HepG2 (cell line): ENCODE results near the gene AFAP1L2. TPM values are rescaled to one million over a fixed set of nuclear protein-coding genes. Genes with fewer than 3 reads are reported as not detected.

Source experiments
- ATAC-seq: fragments of 200-7000 bp; cut with Tn5 transposase; 3 replicates; pipeline ENCODE4 v1.9.1; 2020; ENCODE audit warnings: mild to moderate bottlenecking, moderate library complexity
- BruUV-seq: library from RNA; stranded (reverse); fragments of 400-500 nt; replicated peaks from 2 replicates; lab custom pipeline; 2021; lab: Mats Ljungman, UMichigan
- CTCF ChIA-PET: fragments of 300-600 bp; formaldehyde crosslinking; extraction: SDS; loops from one replicate; lab custom pipeline; 2021; ENCODE audit warnings: low total read pairs, inconsistent platforms, low intra/inter-chr PET ratio; lab: Yijun Ruan, JAX
- POLR2A ChIA-PET: fragments of 350-600 bp; sonication (Branson Sonifier 250); formaldehyde crosslinking; loops from one replicate; lab custom pipeline; 2020; ENCODE audit warnings: antibody characterized with exemption, inconsistent platforms; lab: Yijun Ruan, JAX
- DNase-seq: peaks from one replicate; pipeline ENCODE4 v3.0.0-alpha.2; 2015; ENCODE audit warnings: low spot score
- FAIRE-seq: peaks from 3 replicates; lab custom pipeline; 2011; peaks lifted over from hg19 to GRCh38; lab: Jason Lieb, UNC
- H2AFZ ChIP-seq: one replicate; pipeline ENCODE4 v1.6.1; 2011; ENCODE audit warnings: low read length, inconsistent platforms
- H3K27ac ChIP-seq: fragments of 300-600 bp; 3 replicates; pipeline ENCODE4 v1.8.0; 2011; ENCODE audit warnings: mixed run types, mild to moderate bottlenecking, mixed read lengths, low read length, inconsistent platforms; ENCODE audit not compliant: insufficient read depth; ENCODE audit errors: extremely low read length
- H3K27me3 ChIP-seq, 2 experiments: fragments of 200-600 bp in 1 of 2; 2 replicates in 1 of 2; 3 replicates in 1 of 2; pipeline versions ENCODE4 v1.6.0 to v1.8.0; 2011; ENCODE audit warnings: low read length in 2 of 2, mild to moderate bottlenecking in 2 of 2, moderate library complexity in 2 of 2, inconsistent platforms in 1 of 2; ENCODE audit not compliant: insufficient read depth in 2 of 2, control insufficient read depth in 1 of 2
- H3K36me3 ChIP-seq, 2 experiments: fragments of 200-600 bp in 1 of 2; replicated peaks in 1 of 2; 2 replicates in 1 of 2; 3 replicates in 1 of 2; pipeline versions ENCODE4 v1.5.1 to v1.8.0; 2011; ENCODE audit warnings: low read length in 2 of 2, inconsistent platforms in 1 of 2; ENCODE audit not compliant: insufficient read depth in 2 of 2, control insufficient read depth in 1 of 2
- H3K4me1 ChIP-seq: 2 replicates; pipeline ENCODE4 v1.5.1; 2012; ENCODE audit warnings: low read length, inconsistent platforms; ENCODE audit not compliant: insufficient read depth
- H3K4me2 ChIP-seq: 2 replicates; pipeline ENCODE4 v1.6.0; 2011; ENCODE audit warnings: low read depth, low read length, inconsistent platforms
- H3K4me3 ChIP-seq, 3 experiments: fragments of 200-600 bp in 1 of 3; sonication (generic), shearing (Covaris generic) in 1 of 3; replicated peaks in 1 of 3; 2 replicates each; pipeline ENCODE4 v1.5.1; 2011 to 2016; ENCODE audit warnings: low read length in 3 of 3, inconsistent platforms in 2 of 3, low read depth in 2 of 3, mild to moderate bottlenecking in 2 of 3, control low read depth in 1 of 3, mixed read lengths in 1 of 3; ENCODE audit not compliant: insufficient read depth in 1 of 3
- H3K79me2 ChIP-seq: one replicate; pipeline ENCODE4 v1.6.1; 2011; ENCODE audit warnings: low read length, inconsistent platforms; ENCODE audit not compliant: insufficient read depth
- H3K9ac ChIP-seq: 2 replicates; pipeline ENCODE4 v1.6.0; 2011; ENCODE audit warnings: mild to moderate bottlenecking, low read depth, low read length, inconsistent platforms; ENCODE audit not compliant: insufficient read depth
- H3K9me3 ChIP-seq: 2 replicates; pipeline ENCODE4 v1.5.1; 2012; ENCODE audit warnings: mild to moderate bottlenecking, low read length
- H4K20me1 ChIP-seq: 2 replicates; pipeline ENCODE4 v1.6.0; 2011; ENCODE audit warnings: inconsistent platforms, mild to moderate bottlenecking, low read length, moderate library complexity; ENCODE audit not compliant: insufficient read depth
- DPF2 ChIP-seq: sonication (generic); formaldehyde crosslinking; IDR thresholded peaks from 2 replicates; pipeline ENCODE4 v1.4.0; 2020; ENCODE audit warnings: mild to moderate bottlenecking, low read depth, missing genetic modification reagents, borderline replicate concordance
- HCFC1 ChIP-seq: fragments of 150-350 bp; IDR thresholded peaks from 2 replicates; pipeline ENCODE4 v1.6.1; 2014; ENCODE audit warnings: low read depth, low read length
- KDM4B ChIP-seq: sonication (generic); formaldehyde crosslinking; IDR thresholded peaks from 2 replicates; pipeline ENCODE4 v1.4.0; 2020; ENCODE audit warnings: missing genetic modification reagents
- KDM6A ChIP-seq: IDR thresholded peaks from 2 replicates; pipeline ENCODE4 v1.6.1; 2016; ENCODE audit warnings: low read depth
- ZBTB10 ChIP-seq: sonication (generic); formaldehyde crosslinking; IDR thresholded peaks from 2 replicates; pipeline ENCODE4 v1.4.0; 2020; ENCODE audit warnings: missing genetic modification reagents, borderline replicate concordance
- ZNF331 ChIP-seq: sonication (generic); formaldehyde crosslinking; IDR thresholded peaks from 2 replicates; pipeline ENCODE4 v1.4.0; 2020; ENCODE audit warnings: missing genetic modification reagents
- ZNF652 ChIP-seq: IDR thresholded peaks from 2 replicates; pipeline ENCODE4 v1.6.1; 2016; ENCODE audit warnings: low read depth, borderline replicate concordance
- ZNF790 ChIP-seq: sonication (generic); formaldehyde crosslinking; IDR thresholded peaks from 2 replicates; pipeline ENCODE4 v1.8.0; 2022; ENCODE audit warnings: missing genetic modification reagents, mild to moderate bottlenecking, borderline replicate concordance
- WGBS: methylation state at CpG from one replicate; pipeline ENCODE4 v1.1.6; 2017; ENCODE audit warnings: low lambda C conversion rate; 5-methylcytosine and 5-hydroxymethylcytosine counted together
- in situ Hi-C: cut with HindIII; loops from 2 replicates; pipeline ENCODE4 v1.10.0; 2017; ENCODE audit warnings: low pct_unique_long_range_greater_than_20kb; ENCODE audit not compliant: extremely low pct_ligation_motif_present
- intact Hi-C: fragments of 100-400 bp; cut with micrococcal nuclease; formaldehyde crosslinking; loops from one replicate; pipeline ENCODE4 v1.10.0; 2022; ENCODE audit not compliant: unreplicated experiment
- polyA plus RNA-seq, 8 experiments: library from polyadenylated mRNA; depleted of rRNA in 3 of 8; stranded (reverse) in 7 of 8; unstranded in 1 of 8; fragments of >200 nt; fragmentation: Illumina TruSeq in 4 of 8; extraction: Trizol in 4 of 8; gene quantifications; 2 replicates each; pipeline versions ENCODE4 v1.2.1 to v1.2.3, GENCODE V29; 2011 to 2016; ENCODE audit warnings: low read depth in 4 of 8, missing spikeins in 1 of 8, mixed read lengths in 1 of 8; ENCODE audit not compliant: insufficient read depth in 1 of 8
- total RNA-seq, 5 experiments: library from RNA; depleted of rRNA; stranded (reverse); fragments of >200 nt; fragmentation: Illumina TruSeq; extraction: Trizol; gene quantifications; 2 replicates each; pipeline ENCODE4 v1.2.3, GENCODE V29; 2016; ENCODE audit warnings: low read depth in 1 of 5

The AFAP1L2 gene
- total and polyA plus RNA-seq, 2 of the 13 experiments (the other 11 are each of a cell fraction or from before 2014, with no cell fraction given): not detected

DNA sequence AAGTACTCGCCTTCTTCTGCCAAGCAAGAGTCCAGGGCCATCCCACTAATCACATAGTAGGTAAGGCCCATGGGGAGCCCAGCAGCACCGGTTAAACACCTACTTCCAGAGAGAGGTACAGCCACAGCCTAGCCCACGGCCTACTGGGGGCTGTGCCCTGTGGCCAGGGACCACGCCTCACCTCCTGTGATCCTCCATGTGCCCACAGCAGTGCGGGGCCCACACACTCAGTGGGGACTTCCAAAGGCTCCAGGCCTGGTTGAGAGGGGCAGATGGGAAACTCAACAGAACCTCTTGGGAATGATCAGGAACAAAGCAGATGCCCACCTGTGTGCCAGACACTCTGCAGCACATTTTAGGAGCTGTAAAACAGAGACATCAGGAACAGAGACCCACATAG lies 19.7 kb downstream of the AFAP1L2 start:
- WGBS: 2% methylated on average over 4 of the region's 5 CpGs
- Histone ChIP-seq H3K36me3 (no peaks in the 10 kb centered on the region), H4K20me1 (no peaks in the 10 kb centered on the region), H3K9ac (no peak overlapping the region), H3K9me3 (no peaks in the 10 kb centered on the region), H3K79me2 (no peaks in the 10 kb centered on the region), H3K27ac (no peak overlapping the region), H3K4me3 (no peak overlapping the region), H3K27me3 (peaks cover 2 to 17% of the 10 kb centered on the region in 2 experiments; a peak in 2 of 5 replicates), H3K4me1 (no peaks in the 10 kb centered on the region), H3K4me2 (no peak overlapping the region), H2AFZ (no peak overlapping the region)
- DNase-seq: no peak
- FAIRE-seq: no peak
- no TSS peak for BruUV-seq
- intact Hi-C loops: no loop called here
- no peak for ATAC-seq
- ChIA-PET CTCF (no interaction called here), POLR2A (no interaction called here)
- TF ChIP-seq ZNF331 (CRISPR knock-in tag): no peak
- no peak for TF ChIP-seq HCFC1
- TF ChIP-seq KDM6A (CRISPR knock-in tag): no peak
- TF ChIP-seq DPF2 (CRISPR knock-in tag): no peak
- no peak for TF ChIP-seq ZNF790 (CRISPR knock-in tag)
- TF ChIP-seq ZNF652: no peak
- no peak for TF ChIP-seq ZBTB10 (CRISPR knock-in tag)
- no peak for TF ChIP-seq KDM4B (CRISPR knock-in tag)
- in situ Hi-C loops: no loop called here
